Stimulated activated CD8-positive, alpha-beta memory T cell treated with anti-CD3 and anti-CD28 coated beads, Interleukin-7, amount 100 ng/mL, for 48 hours (primary cell): ENCODE results near the gene GEMIN7.

Experiments used
- DNase-seq, 2 donors: peaks; one replicate each; pipeline ENCODE4 v3.0.0-alpha.2; 2020; ENCODE audit warnings: low read depth in 1 of 2; ENCODE audit errors: extremely low read depth in 1 of 2

The GEMIN7 gene

GRCh38 chr19:45124021-45124420 is 45.0 kb downstream of the GEMIN7 start:
- DNase-seq: no peak

GRCh38 chr19:45125360-45125759 is 46.3 kb downstream of the GEMIN7 start:
- DNase-seq: no peak

- peak in 1 of 2 donors; percentile 60 for DNase-seq
These were observed 47.0 kb downstream of the GEMIN7 start for GRCh38 chr19:45125975-45126493.

- DNase-seq: no peak
These were observed 47.6 kb downstream of the GEMIN7 start for GRCh38 chr19:45126654-45127053.

- DNase-seq: no peak
These were observed 49.1 kb downstream of the GEMIN7 start for GRCh38 chr19:45128146-45128545.

GRCh38 chr19:45128806-45129205 is 49.7 kb downstream of the GEMIN7 start:
- DNase-seq: no peak

- DNase-seq: no peak
These were observed 51.2 kb downstream of the GEMIN7 start for GRCh38 chr19:45130236-45130635.

- no peak for DNase-seq
These were observed 52.0 kb downstream of the GEMIN7 start for GRCh38 chr19:45130888-45131615.

- no peak for DNase-seq
These were observed 54.6 kb downstream of the GEMIN7 start for GRCh38 chr19:45133661-45134060.

- no peak for DNase-seq
These were observed 56.3 kb downstream of the GEMIN7 start for GRCh38 chr19:45135176-45135885.

- DNase-seq: no peak
These were observed 57.6 kb downstream of the GEMIN7 start for GRCh38 chr19:45136507-45137178.

- DNase-seq: no peak
These were observed 58.2 kb downstream of the GEMIN7 start for GRCh38 chr19:45137179-45137761.

- no peak for DNase-seq
These were observed 59.3 kb downstream of the GEMIN7 start for GRCh38 chr19:45138303-45138751.

GRCh38 chr19:45139286-45140143 is 60.5 kb downstream of the GEMIN7 start:
- no peak for DNase-seq

- DNase-seq: no peak
These were observed 61.1 kb downstream of the GEMIN7 start for GRCh38 chr19:45140144-45140503.

- DNase-seq: no peak
These were observed 61.5 kb downstream of the GEMIN7 start for GRCh38 chr19:45140533-45140932.
